Activated CD4-positive, alpha-beta T cell treated with anti-CD3 and anti-CD28 coated beads, Interleukin-2, amount 10 ng/mL, durations not matched to agents 7 days and 5 days (primary cell): ENCODE measurements around the gene LMBRD1. TPM values are rescaled to one million over a fixed set of nuclear protein-coding genes. Genes with fewer than 3 reads are reported as not detected.
"Not testable (repeated sequence)": the region's sequence is repeated elsewhere in the genome, so short reads cannot be mapped to it uniquely, and the experiment has no call there.

ENCODE experiments used
- CTCF ChIA-PET: fragments of 350-600 bp; sonication (Branson Sonifier 250); formaldehyde crosslinking; loops from one replicate; lab custom pipeline; 2021; ENCODE audit warnings: antibody characterized with exemption; lab: Charles Lee
- POLR2A ChIA-PET: fragments of 350-600 bp; sonication (Branson Sonifier 250); formaldehyde crosslinking; loops from one replicate; lab custom pipeline; 2021; ENCODE audit warnings: antibody characterized with exemption; lab: Charles Lee
- DNase-seq: peaks from one replicate; pipeline ENCODE4 v3.0.0-alpha.2; 2020
- H3K27ac Mint-ChIP-seq: one replicate; pipeline ENCODE4 v1.8.0; 2021; ENCODE audit warnings: mild to moderate bottlenecking, moderate library complexity, mixed read lengths
- H3K27me3 Mint-ChIP-seq: one replicate; pipeline ENCODE4 v1.8.0; 2021; ENCODE audit warnings: mixed read lengths
- H3K36me3 Mint-ChIP-seq: one replicate; pipeline ENCODE4 v1.8.0; 2021; ENCODE audit warnings: low read depth, mixed read lengths
- H3K4me1 Mint-ChIP-seq: one replicate; pipeline ENCODE4 v1.8.0; 2021; ENCODE audit warnings: mixed read lengths
- H3K4me3 Mint-ChIP-seq: one replicate; pipeline ENCODE4 v1.8.0; 2021; ENCODE audit warnings: mild to moderate bottlenecking, moderate library complexity, mixed read lengths
- H3K9me3 Mint-ChIP-seq: one replicate; pipeline ENCODE4 v1.8.0; 2021; ENCODE audit warnings: mixed read lengths
- total RNA-seq, 2 experiments: library from RNA; stranded (reverse); gene quantifications; one replicate each; pipeline ENCODE4 v1.2.3, GENCODE V29; 2021

Gene LMBRD1
- total RNA-seq, 2 experiments from 2014 or later, result 23.5 to 30.5 TPM

DNA sequence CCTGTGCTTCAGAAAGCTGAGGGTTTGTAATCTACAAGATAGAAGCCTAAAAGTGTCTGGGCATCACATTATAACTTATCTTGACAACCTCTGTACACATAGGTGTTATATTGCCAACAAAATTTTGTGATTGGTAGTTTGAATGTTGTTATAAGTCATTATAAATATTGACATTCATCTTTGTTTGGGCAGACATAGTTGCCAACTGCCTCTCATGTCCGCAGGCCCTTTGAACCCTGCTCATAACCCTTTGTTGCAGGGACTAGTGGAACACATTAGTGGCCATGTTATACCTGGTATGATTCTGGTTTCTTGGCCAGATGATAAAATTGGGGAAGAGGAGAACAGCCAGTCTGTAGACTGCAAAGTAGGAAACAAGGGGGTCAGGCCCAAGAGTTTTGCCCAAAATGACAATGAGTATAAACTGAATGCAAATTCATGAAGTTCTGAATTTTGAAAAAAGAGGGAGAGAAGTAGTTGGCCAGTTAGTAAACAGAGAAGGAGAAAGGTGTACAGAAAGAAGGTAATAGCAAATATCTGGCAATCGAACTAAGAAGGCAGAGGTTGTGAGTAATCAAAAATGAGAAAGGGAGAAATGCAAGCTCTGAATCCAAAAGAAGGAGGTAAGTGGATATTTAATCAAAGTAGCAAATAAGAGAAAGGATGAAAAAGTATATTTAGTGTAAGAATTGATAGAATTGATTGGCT is 21.6 kb upstream of the LMBRD1 start:
- Mint-ChIP-seq H3K27me3 (no peaks in the 10 kb centered on the region), H3K27ac (no peak overlapping the region), H3K9me3 (peaks cover 2% of the 10 kb centered on the region), H3K36me3 (peaks cover 3% of the 10 kb centered on the region), H3K4me3 (no peak overlapping the region), H3K4me1 (peaks cover 36% of the 10 kb centered on the region)
- DNase-seq, result no peak
- ChIA-PET CTCF (no interaction called here), POLR2A (no interaction called here)

- CTCF ChIA-PET, result interaction anchor here (6.4 kb wide), 1 partner anchor 21 kb away, joined by 45 read pairs; the partner anchor contains the start of gene LMBRD1
These were observed 20.5 kb upstream of the LMBRD1 start for GRCh38 chr6:69817358-69817757.

DNA sequence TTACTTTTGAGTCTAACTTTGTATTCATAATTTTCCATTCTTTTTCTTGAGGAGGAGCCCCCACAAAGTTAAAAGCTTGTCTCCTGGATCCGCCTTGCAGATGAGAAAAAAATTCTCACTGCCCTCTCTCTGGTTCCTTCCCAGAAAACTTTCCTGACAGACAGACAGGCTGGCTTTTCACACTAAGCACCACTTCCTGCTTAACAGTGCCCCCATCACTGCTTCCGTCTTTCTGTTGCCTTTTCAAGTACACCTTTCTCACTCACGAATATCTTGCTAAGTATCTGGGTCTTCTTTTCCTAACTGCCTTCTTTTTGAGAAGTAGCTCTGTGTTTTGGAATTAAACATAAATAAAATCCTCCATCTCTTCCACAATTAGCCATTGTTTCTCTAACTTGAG is 19.8 kb upstream of the LMBRD1 start:
- POLR2A ChIA-PET, result no interaction called here
- Mint-ChIP-seq H3K27me3 (no peaks in the 10 kb centered on the region), H3K27ac (peak overlapping the region; percentile 93), H3K9me3 (peaks cover 9% of the 10 kb centered on the region), H3K4me1 (peaks cover 54% of the 10 kb centered on the region), H3K36me3 (peaks cover 11% of the 10 kb centered on the region), H3K4me3 (peak overlapping the region; percentile 59)
- CTCF ChIA-PET, result interaction anchor here (6.4 kb wide), 1 partner anchor 20 kb away, joined by 45 read pairs; the partner anchor contains the start of gene LMBRD1
- DNase-seq, result peak; percentile 23

More at GRCh38 chr6:69817358-69817757, 20.5 kb upstream of the LMBRD1 start:
- Mint-ChIP-seq H3K27me3 (no peaks in the 10 kb centered on the region), H3K36me3 (peaks cover 9% of the 10 kb centered on the region), H3K4me3 (no peak overlapping the region), H3K4me1 (peaks cover 46% of the 10 kb centered on the region), H3K9me3 (peaks cover 7% of the 10 kb centered on the region), H3K27ac (no peak overlapping the region)
- POLR2A ChIA-PET, result no interaction called here
- DNase-seq, result no peak

GRCh38 chr6:69816026-69816425 is 19.2 kb upstream of the LMBRD1 start:
- Mint-ChIP-seq H3K36me3 (peaks cover 14% of the 10 kb centered on the region), H3K4me3 (peak overlapping the region; percentile 59), H3K27me3 (no peaks in the 10 kb centered on the region), H3K4me1 (peaks cover 57% of the 10 kb centered on the region), H3K9me3 (peaks cover 10% of the 10 kb centered on the region), H3K27ac (peak overlapping the region; percentile 93)
- CTCF ChIA-PET, result interaction anchor here (6.4 kb wide), 1 partner anchor 19 kb away, joined by 45 read pairs; the partner anchor contains the start of gene LMBRD1
- POLR2A ChIA-PET, result no interaction called here
- no peak for DNase-seq

- peak overlapping the region; percentile 88 for H3K27ac Mint-ChIP-seq
- H3K9me3 Mint-ChIP-seq, result peaks cover 12% of the 10 kb centered on the region
- ChIA-PET CTCF (interaction anchor here (1.4 to 6.4 kb wide), 4 partner anchors 9 to 32 kb away, joined by 3 to 45 read pairs (median 4); partner anchors contain the start of gene LMBRD1), POLR2A (no interaction called here)
- peak overlapping the region; percentile 2 for H3K4me3 Mint-ChIP-seq
- H3K4me1 Mint-ChIP-seq, result peaks cover 61% of the 10 kb centered on the region
- H3K27me3 Mint-ChIP-seq, result no peaks in the 10 kb centered on the region
- H3K36me3 Mint-ChIP-seq, result peaks cover 14% of the 10 kb centered on the region
- no peak for DNase-seq
These were observed 16.7 kb upstream of the LMBRD1 start for GRCh38 chr6:69813508-69813907.

DNA sequence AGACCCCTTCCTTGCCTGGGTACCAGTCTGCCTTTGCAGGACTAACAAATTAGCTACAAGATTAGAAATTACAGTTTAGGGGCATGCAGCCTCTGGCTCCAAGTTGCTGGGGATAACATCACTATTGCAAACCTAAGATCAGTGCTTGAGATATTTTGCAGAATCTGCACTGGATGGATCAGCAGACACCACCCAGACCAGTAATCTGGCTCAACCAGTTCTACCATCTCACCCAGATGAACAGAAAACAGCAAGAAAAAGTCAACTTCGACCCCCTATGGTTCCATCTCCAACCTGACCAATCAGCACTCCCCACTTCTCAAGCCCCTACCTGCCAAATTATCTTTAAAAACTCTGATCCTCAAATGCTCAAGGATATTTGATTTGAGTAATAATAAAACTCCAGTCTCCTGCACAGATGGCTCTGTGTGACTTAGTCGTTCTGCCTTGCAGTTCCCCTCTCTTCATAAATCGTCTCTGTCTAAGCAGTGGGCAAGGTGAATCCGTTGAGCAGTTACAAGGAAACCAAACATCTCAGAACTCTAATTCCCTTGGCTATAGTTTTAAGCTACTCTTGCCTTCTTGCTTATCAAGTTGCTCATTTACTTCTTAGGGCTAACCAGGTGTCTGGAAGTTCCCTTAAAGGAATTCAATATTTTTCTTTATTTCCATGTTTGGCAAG is 16.1 kb upstream of the LMBRD1 start:
- Mint-ChIP-seq H3K36me3 (peaks cover 14% of the 10 kb centered on the region), H3K4me3 (peak overlapping the region; percentile 2), H3K4me1 (peaks cover 61% of the 10 kb centered on the region), H3K9me3 (peaks cover 12% of the 10 kb centered on the region), H3K27ac (peak overlapping the region; percentile 88), H3K27me3 (no peaks in the 10 kb centered on the region)
- no peak for DNase-seq
- ChIA-PET CTCF (interaction anchor here (1.1 to 6.4 kb wide), 4 partner anchors 9 to 60 kb away, joined by 3 to 45 read pairs (median 5); partner anchors contain the start of gene LMBRD1), POLR2A (no interaction called here)

DNA sequence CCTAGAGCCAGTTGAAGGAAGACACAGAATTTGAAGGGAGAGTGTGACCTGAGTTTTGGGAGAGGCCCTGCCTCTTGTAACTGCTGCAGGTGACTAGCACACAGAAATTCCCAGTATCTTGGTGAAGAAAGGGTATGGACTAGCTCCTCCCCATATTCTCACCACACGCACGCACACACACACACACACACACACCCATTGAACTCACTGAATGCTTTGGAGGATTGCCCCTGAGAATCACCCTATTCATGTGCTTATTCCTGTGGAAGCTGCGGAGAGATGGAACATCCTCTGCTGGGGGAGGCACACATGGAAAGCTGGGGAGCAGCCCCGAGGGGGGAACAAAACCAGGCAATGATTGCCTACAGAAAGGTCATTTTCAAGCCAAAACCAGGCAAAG is 6.2 kb upstream of the LMBRD1 start:
- H3K27me3 Mint-ChIP-seq, result peaks cover 4% of the 10 kb centered on the region
- no peak for DNase-seq
- POLR2A ChIA-PET, result no interaction called here
- CTCF ChIA-PET, result no interaction called here
- H3K9me3 Mint-ChIP-seq, result peaks cover 6% of the 10 kb centered on the region
- no peaks in the 10 kb centered on the region for H3K4me1 Mint-ChIP-seq
- H3K4me3 Mint-ChIP-seq, result no peak overlapping the region
- H3K27ac Mint-ChIP-seq, result no peak overlapping the region
- H3K36me3 Mint-ChIP-seq, result no peaks in the 10 kb centered on the region

DNA sequence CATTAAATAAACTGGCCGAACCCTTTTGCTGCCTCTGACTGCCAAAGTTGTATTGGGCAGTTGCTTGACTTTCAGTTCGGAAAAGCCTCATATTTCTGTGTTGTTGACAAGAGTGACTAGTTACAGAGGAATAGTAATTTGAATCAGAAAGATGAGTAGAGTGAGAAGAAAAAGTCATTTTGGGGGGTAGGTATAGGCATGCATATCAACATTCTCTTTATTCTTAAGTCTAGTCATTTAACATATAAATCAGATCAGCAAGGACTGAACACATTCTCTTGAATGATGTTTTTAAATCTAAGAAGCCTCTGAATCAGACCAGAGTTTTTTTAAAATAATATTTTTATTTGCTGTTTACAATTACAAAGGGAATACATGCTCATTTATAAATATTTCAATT is 4.9 kb upstream of the LMBRD1 start:
- H3K4me3 Mint-ChIP-seq, result no peak overlapping the region
- peaks cover 3% of the 10 kb centered on the region for H3K27me3 Mint-ChIP-seq
- no peak for DNase-seq
- CTCF ChIA-PET, result no interaction called here
- POLR2A ChIA-PET, result no interaction called here
- peaks cover 12% of the 10 kb centered on the region for H3K9me3 Mint-ChIP-seq
- H3K4me1 Mint-ChIP-seq, result peaks cover 10% of the 10 kb centered on the region
- H3K36me3 Mint-ChIP-seq, result no peaks in the 10 kb centered on the region
- H3K27ac Mint-ChIP-seq, result no peak overlapping the region

DNA sequence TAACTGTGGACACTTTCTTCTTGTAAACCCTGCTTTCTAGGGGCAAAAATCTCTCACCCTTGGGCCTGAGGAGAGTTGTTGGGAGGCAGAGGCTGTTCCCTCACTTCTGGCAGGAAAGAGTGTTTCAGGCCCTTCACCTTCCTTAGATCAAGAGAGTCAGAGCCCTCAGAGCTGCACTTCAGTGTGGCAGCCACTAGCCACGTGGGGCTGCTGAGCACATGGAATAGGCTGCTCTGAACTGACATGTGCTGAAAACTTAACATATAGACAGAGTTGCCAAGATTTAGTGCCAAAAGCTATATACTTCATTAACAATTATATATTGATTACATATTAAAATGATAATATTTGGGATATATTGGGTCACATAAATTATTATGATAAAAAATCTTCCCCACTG is 4.4 kb upstream of the LMBRD1 start:
- Mint-ChIP-seq H3K4me3 (no peak overlapping the region), H3K27ac (no peak overlapping the region), H3K9me3 (peaks cover 12% of the 10 kb centered on the region), H3K27me3 (peaks cover 1% of the 10 kb centered on the region), H3K36me3 (no peaks in the 10 kb centered on the region), H3K4me1 (peaks cover 10% of the 10 kb centered on the region)
- ChIA-PET CTCF (interaction anchor here (0.7 to 1.2 kb wide), 2 partner anchors 18 to 59 kb away, joined by 3 read pairs; no protein-coding TSS in a partner anchor), POLR2A (no interaction called here)
- no peak for DNase-seq

DNA sequence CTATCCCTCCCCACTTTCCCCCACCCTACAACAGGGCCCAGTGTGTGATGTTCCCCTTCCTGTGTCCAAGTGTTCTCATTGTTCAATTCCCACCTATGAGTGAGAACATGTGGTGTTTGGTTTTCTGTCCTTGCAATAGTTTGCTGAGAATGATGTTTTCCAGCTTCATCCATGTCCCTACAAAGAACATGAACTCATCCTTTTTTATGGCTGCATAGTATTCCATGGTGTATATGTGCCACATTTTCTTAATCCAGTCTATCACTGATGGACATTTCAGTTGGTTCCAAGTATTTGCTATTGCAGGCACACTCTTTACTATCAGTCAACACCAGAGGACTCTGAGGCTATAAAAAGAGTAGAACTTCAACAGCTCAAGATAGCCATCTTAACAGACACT is 2.0 kb upstream of the LMBRD1 start:
- CTCF ChIA-PET, H3K36me3 Mint-ChIP-seq, H3K4me3 Mint-ChIP-seq, POLR2A ChIA-PET, H3K27me3 Mint-ChIP-seq, H3K27ac Mint-ChIP-seq, DNase-seq: not testable (repeated sequence)
- peaks cover 28% of the 10 kb centered on the region for H3K4me1 Mint-ChIP-seq
- peaks cover 12% of the 10 kb centered on the region for H3K9me3 Mint-ChIP-seq

DNA sequence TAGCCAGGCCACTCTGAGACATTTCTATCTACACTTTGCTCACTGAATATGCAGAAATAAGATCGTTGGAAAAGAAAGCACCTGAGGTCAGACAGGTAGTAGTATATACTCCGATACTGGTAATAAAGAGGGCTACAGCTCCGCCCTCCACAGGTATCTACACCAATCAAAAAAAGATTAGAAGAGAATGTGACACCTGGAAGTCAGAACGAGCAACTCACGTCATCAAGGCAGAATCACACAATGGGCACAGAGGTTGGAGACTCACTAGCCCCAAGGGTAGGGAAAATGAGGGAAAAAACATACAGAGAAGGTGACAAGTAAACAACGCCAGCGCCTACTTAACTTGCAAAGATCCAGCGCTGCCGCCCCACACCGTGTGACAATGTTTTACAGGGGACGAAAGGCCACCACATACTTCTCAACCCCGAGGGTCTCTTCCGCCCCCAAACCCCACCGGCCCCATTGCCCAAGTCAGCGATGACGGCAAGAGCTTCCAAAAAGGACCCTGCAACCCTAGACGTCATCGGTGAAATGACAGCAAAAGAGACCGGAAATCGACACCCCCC is 653 bp downstream of the LMBRD1 start:
- DNase-seq, result peak; percentile 60
- Mint-ChIP-seq H3K4me1 (peaks cover 37% of the 10 kb centered on the region), H3K27me3 (no peaks in the 10 kb centered on the region), H3K27ac (peak overlapping the region; percentile 95), H3K4me3 (peak overlapping the region; percentile 83), H3K9me3 (peaks cover 12% of the 10 kb centered on the region), H3K36me3 (peaks cover 13% of the 10 kb centered on the region)
- ChIA-PET CTCF (interaction anchor here (0.6 to 2.3 kb wide), 15 partner anchors 8 to 99 kb away, joined by 3 to 45 read pairs (median 6); no protein-coding TSS in a partner anchor), POLR2A (no interaction called here)

DNA sequence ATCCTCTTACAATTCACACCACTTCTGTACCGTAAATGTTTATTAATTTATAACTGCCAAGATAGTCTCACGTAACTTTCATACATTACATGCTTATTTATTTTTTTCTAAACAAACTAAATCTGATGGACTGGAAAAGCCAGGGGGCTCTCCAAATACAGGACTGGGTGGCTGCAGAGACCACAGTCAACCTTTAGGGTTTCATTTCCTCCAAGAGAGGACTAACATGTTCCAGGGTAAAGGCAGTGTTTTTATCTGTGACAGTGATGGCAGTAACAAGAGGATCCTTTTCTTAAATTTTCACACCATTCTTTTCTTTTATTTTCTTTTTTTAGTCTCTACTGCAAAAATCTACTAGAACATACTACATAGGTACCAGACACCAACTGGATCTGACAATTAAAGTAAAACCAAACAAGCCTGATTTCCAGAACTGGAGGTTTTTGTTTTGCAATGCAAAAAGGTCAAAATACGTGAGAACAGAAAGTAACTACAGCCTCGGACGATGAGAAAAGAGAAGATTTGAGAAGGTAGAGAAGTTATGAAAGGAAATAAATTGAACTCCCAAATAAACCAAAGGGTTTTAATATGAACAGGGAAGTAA is 1.2 kb downstream of the LMBRD1 start:
- peak overlapping the region; percentile 83 for H3K4me3 Mint-ChIP-seq
- POLR2A ChIA-PET, result no interaction called here
- peaks cover 37% of the 10 kb centered on the region for H3K4me1 Mint-ChIP-seq
- CTCF ChIA-PET, result interaction anchor here (1.3 to 1.9 kb wide), 6 partner anchors 11 to 46 kb away, joined by 3 to 45 read pairs (median 11); no protein-coding TSS in a partner anchor
- peak overlapping the region; percentile 95 for H3K27ac Mint-ChIP-seq
- H3K36me3 Mint-ChIP-seq, result peaks cover 13% of the 10 kb centered on the region
- DNase-seq, result no peak
- peaks cover 12% of the 10 kb centered on the region for H3K9me3 Mint-ChIP-seq
- H3K27me3 Mint-ChIP-seq, result no peaks in the 10 kb centered on the region
